HG03196 (cell line): ENCODE results near the gene AOPEP.
"Not testable (repeated sequence)": the region's sequence is repeated elsewhere in the genome, so short reads cannot be mapped to it uniquely, and the experiment has no call there.

Experiments used
- ATAC-seq: cut with Tn5 transposase; IDR thresholded peaks from one replicate; pipeline ENCODE4 v1.9.1; 2021; ENCODE audit not compliant: unreplicated experiment

Gene AOPEP

DNA sequence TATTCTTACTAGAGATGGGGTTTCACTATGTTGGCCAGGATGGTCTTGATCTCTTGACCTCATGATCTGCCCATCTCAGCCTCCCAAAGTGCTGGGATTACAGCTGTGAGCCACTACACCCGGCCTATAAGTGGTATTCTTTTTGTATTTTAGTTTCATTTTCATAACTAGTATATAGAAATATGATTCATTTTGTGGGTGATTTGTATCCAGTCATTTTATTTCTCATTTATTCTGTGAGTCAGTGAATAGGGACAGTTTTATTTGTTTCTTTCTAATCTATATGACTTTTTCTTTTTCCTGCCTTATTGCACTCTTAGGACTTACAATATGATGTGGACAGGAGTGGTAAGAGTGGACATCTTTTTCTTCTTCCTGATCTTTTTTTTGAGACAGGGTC lies 112.9 kb downstream of the AOPEP start:
- ATAC-seq, result no peak

DNA sequence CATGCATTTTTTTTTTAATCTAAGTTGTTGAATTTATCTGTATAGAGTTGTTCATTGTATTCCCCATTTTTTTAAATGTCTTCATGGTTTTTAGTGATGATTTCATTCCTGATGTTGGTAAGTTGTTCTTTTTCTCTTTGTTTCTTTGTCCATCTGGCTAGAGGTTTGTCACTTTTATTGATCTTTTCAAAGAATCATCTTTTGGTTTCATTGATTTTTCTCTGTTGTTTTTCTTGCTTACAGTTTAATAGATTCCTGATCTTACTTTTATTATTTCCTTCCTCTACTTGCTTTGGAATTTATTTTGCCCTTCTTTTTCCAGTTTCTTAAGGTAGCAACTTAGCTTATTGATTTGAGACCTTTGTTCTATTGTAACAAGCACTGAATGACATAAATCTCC lies 114.2 kb downstream of the AOPEP start:
- no peak for ATAC-seq

DNA sequence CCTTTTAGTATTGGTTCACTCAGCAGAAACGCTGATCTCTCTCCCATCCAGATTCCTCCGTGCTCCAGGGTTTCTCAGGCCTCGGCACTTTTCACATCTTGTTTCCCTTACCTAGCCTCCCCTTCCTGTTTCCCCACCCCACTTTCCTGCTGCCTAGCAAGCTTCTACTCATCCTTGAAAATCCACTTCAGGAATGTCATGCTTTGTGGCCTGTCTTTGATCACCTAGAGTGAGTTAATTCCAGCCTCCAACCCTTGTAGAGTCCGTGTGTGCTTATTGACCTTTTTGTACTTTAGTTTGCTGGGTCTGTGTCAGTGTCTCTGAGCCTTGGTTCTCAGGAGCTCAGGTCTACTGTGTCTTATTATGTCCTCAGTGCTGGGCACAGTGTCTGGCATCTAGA lies 116.6 kb downstream of the AOPEP start:
- no peak for ATAC-seq

DNA sequence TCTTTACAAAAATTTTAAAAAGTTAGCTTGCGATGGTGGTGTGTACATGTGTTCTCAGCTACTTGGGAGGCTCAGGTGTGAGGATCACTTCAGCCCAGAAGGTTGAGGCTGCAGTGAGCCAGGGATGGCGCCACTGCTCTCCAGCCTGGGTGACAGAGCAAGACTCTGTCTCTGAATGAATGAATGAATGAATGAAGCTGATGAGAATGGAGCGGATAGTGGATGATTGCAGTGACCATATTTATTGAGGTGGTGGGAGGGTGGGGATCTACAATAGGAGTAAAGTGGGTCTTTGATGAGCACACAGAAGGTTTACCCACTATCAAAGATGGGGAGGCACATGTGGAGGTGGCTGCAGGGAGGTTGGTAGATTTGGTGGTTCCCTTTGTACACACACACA lies 120.2 kb downstream of the AOPEP start:
- no peak for ATAC-seq

DNA sequence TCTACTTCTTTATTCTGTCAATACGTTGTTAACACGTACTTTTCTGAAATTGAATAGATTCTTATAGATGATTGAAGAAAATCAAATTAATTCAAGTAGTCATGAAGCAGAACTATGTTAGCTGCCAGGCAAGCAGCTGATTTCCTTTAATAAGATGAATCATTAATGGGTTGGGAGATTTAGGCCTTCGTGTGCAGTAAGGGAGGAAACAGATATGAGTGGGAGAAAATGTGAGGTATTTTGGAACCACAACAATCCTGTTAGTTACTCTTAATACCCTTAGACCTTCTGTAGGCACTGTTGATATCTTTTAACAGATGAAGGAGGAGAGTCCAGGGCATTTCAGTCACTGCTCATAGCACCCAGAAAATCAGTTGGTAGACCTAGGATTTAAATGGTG lies 121.0 kb downstream of the AOPEP start:
- no peak for ATAC-seq

DNA sequence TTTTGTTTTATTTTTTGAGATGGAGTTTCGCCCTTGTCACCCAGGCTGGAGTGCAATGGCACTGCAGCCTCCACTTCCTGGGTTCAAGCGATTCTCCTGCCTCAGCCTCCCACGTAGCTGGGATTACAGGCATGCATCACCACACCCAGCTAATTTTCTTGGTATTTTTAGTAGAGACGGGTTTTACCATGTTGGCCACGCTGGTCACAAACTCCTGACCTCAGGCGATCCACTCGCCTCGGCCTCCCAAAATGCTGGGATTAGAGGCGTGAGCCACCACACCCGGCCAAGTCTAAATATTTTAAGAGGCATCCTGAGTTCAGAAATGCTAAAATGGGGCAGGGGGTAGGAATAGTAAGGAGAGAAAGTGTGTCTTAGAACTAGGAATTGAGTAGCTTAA lies 122.3 kb downstream of the AOPEP start:
- ATAC-seq, result not testable (repeated sequence)

DNA sequence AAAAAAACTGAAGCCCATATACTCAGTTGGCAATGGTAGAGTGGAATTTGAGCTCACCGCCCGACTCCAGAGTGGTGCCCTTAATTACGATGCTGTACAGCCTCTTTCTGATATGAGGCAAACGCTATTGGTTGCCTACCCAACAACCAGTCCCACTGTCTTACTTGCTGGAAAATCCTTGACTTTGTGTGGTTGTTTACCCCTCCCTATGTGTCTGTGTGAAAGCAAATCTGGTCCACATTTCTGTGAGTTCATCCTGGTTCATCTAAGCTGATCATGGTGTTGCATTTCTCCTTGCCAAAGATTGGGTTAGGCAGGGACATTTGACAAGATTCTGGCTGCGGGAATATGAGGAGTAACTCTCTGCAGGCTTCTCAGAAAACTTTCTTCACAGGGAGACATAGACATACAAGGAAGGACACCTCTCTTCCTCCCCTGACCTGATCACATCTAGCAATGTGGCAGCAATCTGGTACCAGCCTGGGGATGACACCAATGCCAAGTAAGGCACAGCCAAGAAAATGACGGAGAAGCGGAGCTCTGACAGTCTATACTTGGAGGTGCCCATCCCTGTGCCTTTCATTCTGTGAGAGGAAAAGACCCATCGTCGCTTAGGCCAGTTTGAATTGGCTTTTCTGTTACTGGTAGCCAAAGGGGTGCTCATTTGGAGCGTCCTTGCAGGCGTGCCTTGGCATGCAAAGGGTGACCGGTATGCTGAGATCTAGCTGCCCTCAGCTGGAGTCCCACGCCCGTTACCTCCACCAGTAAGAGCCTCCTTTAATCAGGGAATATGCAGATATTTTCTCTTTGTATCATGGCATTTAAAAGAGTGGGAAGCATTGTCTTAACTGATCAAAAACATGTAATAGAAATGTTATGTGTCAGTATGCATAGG lies 124.3 kb downstream of the AOPEP start:
- no peak for ATAC-seq

DNA sequence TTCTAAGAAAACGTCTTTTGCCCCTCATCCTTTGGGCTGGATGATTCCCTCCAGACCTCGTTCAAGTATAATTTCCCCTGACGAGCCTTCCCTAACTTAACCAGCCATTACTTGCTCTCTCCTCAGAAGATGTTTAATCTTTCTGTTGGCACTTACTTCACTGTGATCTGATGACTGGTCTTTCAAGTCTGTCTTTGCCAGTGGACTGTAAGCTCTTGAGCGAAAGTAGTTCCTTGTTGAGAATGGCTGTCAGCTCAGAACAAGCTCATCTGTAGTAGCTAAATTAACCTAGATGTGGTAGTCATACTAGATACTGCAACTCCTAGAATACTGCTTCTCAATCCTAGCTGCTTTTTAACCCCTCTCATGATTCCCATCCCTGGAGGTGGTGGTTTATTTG lies 125.0 kb downstream of the AOPEP start:
- ATAC-seq, result no peak

DNA sequence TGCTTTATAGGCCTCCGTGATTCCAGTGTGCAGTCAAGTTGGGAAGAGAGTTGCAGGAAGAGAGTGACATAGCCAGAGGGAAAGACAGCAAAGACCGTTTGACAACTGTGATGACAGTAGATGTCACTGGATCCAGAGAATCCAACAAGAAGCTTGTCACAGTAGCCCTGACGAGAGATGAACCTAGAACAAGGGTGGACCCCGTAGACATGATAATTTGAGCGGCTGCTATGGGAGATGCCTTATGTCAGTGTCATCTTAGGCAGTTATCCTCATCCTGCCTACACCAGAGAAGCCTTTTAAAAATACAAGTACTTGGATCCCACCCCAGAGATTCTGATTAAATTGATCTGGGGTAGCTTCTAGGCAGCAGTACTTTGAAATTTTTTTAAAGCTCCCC lies 125.4 kb downstream of the AOPEP start:
- ATAC-seq, result no peak

DNA sequence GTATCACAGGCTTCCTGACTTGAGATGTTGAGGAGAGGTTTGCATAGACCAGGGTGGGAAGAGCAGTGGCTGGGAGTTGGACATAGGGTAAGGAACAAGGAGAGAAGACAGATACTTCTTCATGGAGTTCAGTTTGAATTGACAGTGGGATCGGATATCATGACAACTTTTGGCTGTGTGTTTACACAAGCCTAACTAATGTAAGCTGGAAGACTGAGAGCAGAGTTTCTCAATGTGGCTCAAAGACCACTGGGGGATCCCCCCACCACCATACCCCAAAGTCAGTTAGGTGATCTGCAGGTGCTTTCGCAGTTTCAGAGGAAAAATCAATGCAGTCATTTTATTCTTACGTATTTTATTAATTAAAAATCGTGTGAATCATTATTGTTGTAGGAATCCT lies 125.9 kb downstream of the AOPEP start:
- ATAC-seq, result no peak

DNA sequence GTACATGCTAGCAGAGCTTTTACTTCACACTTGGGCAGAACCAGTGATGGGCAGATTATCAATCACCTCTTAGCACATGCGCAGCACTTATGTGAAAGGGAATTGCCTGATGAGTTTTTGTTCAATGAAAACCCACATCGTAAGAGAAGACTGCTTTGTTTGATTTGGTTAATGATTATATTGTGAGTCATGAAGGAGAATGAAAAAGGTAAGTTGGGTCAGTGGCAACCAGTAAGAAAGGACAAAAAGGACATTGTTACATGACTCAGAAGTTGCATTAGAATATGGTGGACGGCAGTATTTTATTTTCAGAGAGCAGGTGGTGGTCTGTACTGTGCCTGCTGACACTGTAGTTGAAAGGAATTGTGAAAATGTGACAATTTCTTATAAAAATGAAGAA lies 127.4 kb downstream of the AOPEP start:
- no peak for ATAC-seq

DNA sequence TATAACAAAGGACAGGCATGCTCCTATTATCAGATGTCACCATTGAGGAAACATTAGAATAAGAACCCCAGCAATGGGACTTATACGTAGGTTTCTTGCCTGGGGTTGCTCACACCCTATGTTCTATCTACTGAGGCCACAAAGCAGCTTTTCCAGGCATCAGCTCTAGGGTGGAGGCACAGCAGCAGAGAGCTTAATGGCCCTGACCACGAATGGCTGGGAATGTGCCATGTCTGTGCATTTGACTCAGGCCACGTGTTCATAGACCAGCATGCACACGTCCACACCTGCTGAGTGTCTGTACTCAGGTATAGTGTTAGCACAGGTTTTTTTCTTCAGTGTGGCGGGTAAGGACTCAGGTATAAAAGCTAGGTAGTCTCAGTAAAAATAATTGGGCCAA lies 129.4 kb downstream of the AOPEP start:
- no peak for ATAC-seq

DNA sequence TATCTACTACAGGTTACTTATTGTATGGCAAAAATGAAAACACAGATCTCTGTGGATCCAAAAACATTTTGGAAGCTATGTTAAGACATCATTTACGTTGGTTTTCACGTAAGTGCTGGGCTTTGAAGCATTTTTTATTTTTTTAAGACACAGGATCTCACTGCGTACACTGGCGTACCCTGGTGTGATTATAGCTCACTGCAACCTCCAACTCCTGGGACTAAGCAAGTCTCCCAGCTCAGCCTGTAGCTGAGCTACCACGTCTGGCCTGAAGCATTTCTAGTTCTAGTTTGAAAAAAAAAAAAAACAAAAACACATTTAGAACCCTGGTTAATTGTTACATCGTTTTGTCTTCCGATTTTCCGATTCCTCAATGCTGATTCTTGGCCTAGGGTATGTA lies 131.3 kb downstream of the AOPEP start:
- no peak for ATAC-seq

DNA sequence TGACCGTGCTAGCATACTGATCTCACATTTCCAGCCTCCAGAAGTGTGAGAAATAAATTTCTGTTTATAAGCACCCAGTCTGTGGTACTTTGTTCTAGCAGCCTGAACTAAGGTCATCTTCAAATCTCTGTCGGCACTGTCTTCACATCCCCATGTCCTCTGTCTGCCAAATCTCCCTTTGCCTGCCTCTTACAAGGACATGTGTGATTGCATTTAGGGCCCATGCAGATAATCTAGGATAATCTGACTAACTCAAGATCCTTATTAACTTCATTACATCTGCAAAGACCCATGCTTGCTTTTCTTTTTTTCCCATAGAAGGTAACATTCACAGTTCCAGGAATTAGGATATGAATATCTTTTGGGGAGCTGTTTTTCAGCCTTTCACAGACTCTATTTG lies 132.7 kb downstream of the AOPEP start:
- no peak for ATAC-seq

DNA sequence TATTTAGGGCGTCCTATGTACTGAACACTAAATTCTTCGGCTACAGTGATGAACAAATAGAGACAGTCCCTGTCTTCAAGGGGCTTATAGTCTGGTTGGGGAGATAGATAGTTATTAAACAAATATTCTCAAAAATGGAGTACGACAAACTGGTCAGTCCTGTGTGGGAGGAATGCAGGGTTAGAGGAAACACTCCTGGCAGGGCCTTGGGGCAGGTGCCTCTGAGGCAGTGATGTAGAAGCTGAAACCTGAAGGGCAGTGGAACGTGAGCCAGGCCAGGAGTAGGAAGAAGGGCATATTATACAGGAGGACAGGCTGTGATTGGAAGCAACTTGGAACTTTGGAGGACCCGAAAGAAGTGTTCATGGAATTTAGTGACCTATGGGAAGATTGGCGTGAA lies 133.4 kb downstream of the AOPEP start:
- ATAC-seq, result no peak

DNA sequence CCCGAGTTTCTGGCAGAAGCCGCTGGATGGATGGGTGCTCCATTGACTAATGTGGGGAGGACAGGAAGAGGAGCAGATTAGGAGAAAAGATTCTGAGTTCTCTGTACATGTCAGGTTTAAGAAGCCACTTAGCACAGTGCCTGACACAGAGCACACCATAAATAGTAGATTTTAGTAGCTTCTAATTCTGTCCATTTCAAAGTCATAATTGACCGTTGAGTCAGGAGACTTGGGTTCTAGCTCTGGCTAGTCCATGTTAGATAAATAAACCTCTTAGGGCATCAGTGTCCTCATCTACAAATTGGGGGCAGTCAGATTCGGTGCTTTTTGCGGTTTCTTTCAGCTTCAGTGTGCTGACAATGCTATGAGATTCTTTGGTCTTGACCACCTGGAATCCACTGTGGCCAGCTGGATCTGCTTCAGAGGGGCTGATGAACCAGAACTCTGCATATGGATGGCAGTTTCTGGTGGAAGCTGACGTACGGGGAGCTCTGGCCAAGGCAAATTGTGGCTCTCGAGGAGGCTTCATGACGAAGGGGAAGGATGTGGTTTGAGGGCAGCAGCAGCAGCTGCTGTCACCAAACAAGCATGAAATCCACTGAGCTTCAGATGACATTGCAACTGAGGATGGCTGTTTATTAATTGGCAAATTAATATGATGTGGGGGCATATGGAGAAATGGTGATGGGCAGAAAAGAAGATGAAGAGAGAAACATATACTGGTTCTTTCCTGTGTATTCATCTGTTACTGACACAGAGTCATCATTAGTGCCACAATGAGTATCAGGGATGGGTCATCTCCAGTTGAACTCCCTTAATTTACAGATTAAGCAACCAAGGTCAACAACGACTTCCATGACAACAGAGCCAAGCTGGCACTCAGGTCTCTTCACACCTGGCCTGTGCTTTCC lies 134.4 kb downstream of the AOPEP start:
- ATAC-seq, result peak; percentile 86

DNA sequence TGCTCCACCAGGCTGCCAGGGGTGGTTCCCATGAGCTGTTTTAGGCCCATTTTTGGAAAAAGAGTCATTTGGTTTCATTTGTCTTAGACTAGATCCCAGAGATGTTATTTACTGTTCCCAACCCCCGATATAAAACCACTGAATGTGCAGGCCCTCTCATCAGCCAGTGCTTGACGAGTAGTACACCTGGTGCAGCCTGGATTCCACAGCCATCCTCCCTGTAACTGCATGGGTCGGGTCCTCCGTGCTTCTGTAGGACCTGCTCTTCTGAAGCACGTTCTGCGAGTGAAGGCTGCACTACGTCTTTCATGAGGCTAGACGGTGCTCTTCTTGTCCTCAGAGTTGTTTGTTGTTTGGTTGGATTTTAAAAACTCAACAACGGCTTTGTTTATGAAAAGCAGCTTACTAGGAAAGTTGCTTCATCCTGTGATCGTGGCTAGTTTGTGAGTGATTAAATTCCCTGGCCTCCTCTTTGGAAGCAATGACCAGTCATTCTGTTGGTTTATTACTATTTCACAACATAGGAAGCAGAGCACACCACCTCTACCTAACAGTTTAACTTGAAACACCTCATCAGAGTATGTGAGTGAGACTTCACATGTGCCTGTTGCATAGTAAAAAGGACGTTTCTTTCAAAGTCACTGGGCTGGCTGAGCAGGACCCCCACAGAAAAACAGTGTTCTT lies 135.2 kb downstream of the AOPEP start:
- ATAC-seq, result no peak

DNA sequence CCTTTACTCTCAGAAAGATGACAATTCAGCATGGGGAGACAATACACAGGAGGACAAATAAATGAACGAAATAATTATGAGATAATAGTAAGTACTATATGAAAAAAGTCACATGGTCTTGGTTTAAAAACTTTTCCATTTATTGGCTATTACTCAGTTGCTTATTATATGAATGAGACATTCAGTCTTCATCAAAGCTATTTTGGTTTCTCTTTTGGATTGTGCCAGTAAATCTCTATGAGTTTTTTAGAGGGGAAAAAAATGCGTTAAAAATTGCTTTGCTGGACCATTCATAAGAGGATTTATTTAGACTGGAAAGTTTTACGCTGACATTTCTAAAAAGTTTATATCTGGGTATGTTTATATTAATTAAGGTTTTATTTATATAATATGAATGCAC lies 137.7 kb downstream of the AOPEP start:
- no peak for ATAC-seq

DNA sequence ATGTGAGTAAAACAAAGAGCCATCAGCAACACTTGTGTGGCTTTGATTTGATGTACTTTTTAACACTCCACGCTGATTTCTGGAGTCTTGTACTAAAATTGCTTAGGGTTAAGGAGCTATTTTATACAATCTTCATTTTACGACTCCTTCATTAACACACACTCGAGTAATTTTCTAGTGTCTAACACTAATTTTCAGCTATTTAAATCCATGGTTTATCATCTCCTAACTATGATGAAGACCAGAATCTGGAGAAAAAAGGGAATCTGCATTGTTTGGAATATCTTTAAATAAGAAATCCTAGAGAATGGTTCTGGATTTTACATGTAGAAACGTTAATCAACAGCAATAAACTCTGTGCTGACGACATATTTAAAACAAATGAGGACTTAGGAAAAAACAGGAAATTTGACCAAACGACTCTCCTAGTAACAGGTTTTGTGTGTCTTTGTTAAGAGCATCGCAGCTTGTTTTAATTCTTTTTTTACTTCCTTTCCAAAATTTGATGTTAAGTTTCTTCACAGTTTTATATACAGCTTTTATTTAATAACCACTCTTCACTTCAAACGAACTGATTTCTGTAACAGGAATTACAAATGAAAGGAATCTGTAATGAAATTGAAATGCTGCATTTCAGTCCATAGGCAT lies 138.5 kb downstream of the AOPEP start:
- no peak for ATAC-seq

DNA sequence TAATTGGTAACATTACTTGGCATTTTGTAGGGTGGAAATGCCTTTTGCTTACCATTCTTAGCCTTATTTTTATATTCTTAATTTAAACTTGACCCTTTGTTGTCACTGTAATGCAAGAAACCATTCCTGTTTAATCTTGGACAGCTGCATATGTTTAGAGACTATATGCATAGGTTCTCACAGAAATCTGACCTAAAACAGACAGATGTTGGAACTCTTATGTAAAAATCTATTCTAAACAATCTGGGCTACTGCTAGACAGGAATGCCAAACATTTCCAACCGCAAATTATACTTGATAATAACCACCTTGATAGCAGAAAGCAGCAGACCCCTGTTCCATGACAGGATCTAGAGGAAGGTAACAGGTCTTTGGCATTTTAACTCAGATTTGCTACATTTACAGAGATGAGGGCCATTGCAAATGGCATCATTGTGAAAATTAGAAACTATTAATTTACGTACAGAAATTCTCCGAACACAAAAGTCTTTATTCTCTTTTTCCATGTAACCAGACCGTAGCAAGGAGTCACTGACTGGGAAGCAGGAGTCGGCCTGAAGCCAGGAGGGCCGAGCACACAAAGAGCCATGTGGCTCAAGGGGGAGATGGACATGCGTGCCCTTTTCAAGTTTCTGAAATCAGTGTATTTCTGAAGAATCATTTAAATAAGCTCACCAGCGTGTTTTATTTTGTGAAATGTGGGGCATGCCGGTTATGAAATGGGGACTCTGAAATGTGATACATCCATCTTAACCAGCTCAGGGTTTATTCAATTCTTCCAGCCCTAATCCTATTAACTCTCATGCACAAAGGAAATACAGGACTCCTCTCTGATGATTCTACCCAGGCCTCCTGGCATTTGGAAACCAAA lies 139.3 kb downstream of the AOPEP start:
- no peak for ATAC-seq
